ENCODE measurements around the gene SLC38A4.

GRCh38 chr12:46803517-46803916 is 22.3 kb downstream of the SLC38A4 start:
- no peak for TF ChIP-seq CTCF (conservative IDR thresholded peaks at IDR 0.05; ENCODE audit: low read length)
- TF ChIP-seq EZH2phosphoT487 (IDR thresholded peaks at IDR 0.05; ENCODE audit: borderline replicate concordance) = no peak
